Lower lobe of right lung (tissue), 2 donors: ENCODE results near the gene FBXO24. TPM values are rescaled to one million over a fixed set of nuclear protein-coding genes. Genes with fewer than 3 reads are reported as not detected.

Source experiments
- ATAC-seq, 2 donors: fragments of 200-7000 bp; cut with Tn5 transposase; one replicate each; pipeline ENCODE4 v1.9.1; 2020 to 2022; ENCODE audit warnings: mild to moderate bottlenecking in 2 of 2, moderate library complexity in 2 of 2
- DNase-seq: peaks from one replicate; pipeline ENCODE4 v3.0.0-alpha.2; 2020
- H3K27ac ChIP-seq: fragments of 200-600 bp; one replicate; pipeline ENCODE4 v1.8.0; 2022
- H3K27me3 ChIP-seq: fragments of 200-600 bp; one replicate; pipeline ENCODE4 v1.8.0; 2022; ENCODE audit warnings: low read depth
- H3K36me3 ChIP-seq: fragments of 200-600 bp; one replicate; pipeline ENCODE4 v1.8.0; 2022; ENCODE audit warnings: mild to moderate bottlenecking
- H3K4me1 ChIP-seq: fragments of 200-600 bp; one replicate; pipeline ENCODE4 v1.8.0; 2022
- H3K4me3 ChIP-seq: fragments of 200-600 bp; one replicate; pipeline ENCODE4 v1.8.0; 2022; ENCODE audit warnings: mild to moderate bottlenecking
- H3K9me3 ChIP-seq: fragments of 200-600 bp; one replicate; pipeline ENCODE4 v1.8.0; 2022
- intact Hi-C: fragments of 100-400 bp; cut with DNase I; formaldehyde crosslinking; loops from one replicate; pipeline ENCODE4 v1.11.0; 2022
- total RNA-seq: library from RNA; stranded (reverse); fragmentation: NEBNext Ultra II Directional; extraction: Animal tissue kit (Norgen Biotek cat#: 25700); gene quantifications from one replicate; pipeline ENCODE4 v1.2.1, GENCODE V29; 2021
- TF ChIP-seq, protein P1 (sequence below): fragments of 200-600 bp; IDR thresholded peaks from one replicate; pipeline ENCODE4 v1.8.0; 2022; ENCODE audit warnings: antibody characterized with exemption, mild to moderate bottlenecking
- donor health status: DM: no; HTN: yes; CAD: no; lungs with severe emphysema.

Gene FBXO24
- total RNA-seq, 1 donor from 2014 or later: 0.74 TPM

DNA sequence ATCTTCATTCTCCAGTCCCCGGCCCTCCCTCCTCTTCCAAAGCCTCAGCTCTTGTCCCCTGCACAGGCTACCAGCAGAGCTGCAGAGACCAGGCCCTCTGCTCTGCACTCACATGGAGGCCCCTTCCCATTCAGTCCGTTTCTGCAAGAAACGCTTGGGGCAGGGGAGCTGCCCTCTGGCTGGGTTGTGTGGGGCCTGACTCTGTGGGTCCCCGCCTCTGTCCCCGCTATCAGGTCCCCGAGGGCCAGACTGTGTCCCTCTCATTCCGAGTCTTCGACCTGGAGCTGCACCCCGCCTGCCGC lies 17.5 kb downstream of the FBXO24 start:
- peak overlapping the region; percentile 71 for H3K4me3 ChIP-seq
- H3K9me3 ChIP-seq: no peaks in the 10 kb centered on the region
- DNase-seq (no peak), ATAC-seq (peak in 1 of 2 donors; percentile 1)
- H3K27me3 ChIP-seq: no peaks in the 10 kb centered on the region
- H3K36me3 ChIP-seq: no peaks in the 10 kb centered on the region
- H3K27ac ChIP-seq: peak overlapping the region; percentile 51
- intact Hi-C loops: no loop called here
- H3K4me1 ChIP-seq: peaks cover 13% of the 10 kb centered on the region
- TF ChIP-seq, protein P1, sequence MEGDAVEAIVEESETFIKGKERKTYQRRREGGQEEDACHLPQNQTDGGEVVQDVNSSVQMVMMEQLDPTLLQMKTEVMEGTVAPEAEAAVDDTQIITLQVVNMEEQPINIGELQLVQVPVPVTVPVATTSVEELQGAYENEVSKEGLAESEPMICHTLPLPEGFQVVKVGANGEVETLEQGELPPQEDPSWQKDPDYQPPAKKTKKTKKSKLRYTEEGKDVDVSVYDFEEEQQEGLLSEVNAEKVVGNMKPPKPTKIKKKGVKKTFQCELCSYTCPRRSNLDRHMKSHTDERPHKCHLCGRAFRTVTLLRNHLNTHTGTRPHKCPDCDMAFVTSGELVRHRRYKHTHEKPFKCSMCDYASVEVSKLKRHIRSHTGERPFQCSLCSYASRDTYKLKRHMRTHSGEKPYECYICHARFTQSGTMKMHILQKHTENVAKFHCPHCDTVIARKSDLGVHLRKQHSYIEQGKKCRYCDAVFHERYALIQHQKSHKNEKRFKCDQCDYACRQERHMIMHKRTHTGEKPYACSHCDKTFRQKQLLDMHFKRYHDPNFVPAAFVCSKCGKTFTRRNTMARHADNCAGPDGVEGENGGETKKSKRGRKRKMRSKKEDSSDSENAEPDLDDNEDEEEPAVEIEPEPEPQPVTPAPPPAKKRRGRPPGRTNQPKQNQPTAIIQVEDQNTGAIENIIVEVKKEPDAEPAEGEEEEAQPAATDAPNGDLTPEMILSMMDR: no peak

DNA sequence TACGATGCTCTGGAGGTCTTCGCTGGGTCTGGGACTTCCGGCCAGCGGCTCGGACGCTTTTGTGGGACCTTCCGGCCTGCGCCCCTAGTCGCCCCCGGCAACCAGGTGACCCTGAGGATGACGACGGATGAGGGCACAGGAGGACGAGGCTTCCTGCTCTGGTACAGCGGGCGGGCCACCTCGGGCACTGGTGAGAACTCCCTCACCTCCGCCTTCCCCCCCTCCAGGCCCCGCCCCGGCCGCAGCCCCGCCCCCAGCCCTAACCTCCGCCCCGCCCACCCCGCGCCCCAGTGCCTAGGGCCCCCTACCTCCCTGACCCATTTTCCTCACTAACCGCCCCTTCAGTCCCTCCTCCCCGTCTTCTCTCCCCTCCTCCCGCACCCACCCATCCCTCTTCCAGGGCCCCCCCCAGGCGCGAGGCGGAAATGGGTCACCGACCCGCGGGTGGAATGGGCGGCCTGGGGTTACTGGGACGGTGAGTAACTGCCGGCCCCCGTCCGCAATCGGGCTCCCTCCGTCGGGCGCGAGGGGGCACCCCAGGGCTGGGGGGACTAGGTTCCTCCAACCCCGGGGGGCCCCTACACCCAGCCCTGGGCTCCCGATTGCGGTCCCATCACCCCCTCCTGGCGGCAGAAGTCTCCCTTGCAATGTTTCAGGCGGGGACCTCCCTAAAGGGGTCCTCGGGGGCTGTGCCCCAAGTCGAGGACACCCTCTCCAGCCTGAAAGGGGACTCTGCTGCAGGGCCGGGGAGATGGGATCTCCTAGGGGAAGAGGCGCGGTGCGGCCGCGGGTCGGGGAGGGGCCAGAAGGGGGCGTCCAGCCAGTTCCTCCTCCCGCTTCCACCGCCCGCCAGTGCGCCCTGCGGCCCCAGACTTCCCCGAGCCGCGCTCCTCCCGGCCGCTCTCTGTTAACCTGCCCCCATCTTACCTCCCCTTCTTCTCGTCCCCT lies 18.2 kb downstream of the FBXO24 start:
- Histone ChIP-seq H3K4me1 (peaks cover 13% of the 10 kb centered on the region), H3K27ac (peak overlapping the region; percentile 51), H3K9me3 (no peaks in the 10 kb centered on the region), H3K4me3 (peak overlapping the region; percentile 71), H3K36me3 (no peaks in the 10 kb centered on the region), H3K27me3 (no peaks in the 10 kb centered on the region)
- ATAC-seq: peak; percentile 87
- TF ChIP-seq, protein P1: peak; percentile 39
- DNase-seq: peak; percentile 85
- intact Hi-C loops: no loop called here

DNA sequence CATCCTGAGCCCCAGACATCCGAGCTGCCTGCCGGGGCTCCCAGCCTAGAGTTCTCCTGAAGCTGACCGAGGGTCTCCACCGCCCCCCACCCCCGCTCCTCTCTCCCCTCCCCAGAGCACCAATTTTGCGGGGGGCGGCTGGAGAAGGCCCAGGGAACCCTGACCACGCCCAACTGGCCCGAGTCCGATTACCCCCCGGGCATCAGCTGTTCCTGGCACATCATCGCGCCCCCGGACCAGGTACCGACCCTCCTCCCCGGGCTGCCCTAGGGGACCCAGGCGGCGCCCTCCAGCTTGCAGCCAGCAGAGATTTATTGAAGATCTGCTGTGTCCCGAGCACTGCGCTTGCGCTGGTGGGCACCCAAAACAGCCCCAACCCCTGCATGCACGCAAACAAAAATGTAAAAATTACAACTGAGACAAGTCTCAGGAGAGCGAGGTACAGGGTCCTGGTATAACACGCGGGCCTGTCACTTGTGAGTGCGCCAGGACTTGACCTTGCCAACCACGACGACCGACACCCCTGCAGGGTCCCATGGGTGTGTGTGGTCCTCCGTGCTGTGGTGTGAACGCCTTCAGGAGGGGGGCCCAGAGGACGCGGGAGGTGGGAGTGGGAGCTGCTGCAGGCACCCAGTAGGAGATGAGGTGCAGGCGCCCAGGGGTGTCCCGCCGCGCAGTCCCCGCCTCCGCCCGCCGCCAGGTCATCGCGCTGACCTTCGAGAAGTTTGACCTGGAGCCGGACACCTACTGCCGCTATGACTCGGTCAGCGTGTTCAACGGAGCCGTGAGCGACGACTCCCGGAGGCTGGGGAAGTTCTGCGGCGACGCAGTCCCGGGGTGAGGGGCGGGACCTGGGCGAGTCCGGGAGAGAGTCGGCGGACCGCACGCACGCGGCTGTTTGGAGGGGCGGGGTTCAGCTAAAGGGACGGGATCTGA lies 19.1 kb downstream of the FBXO24 start:
- Histone ChIP-seq H3K27me3 (no peaks in the 10 kb centered on the region), H3K9me3 (no peaks in the 10 kb centered on the region), H3K36me3 (no peaks in the 10 kb centered on the region), H3K27ac (peak overlapping the region; percentile 51), H3K4me3 (peak overlapping the region; percentile 71), H3K4me1 (peaks cover 13% of the 10 kb centered on the region)
- intact Hi-C loops: no loop called here
- TF ChIP-seq, protein P1: no peak
- DNase-seq (peak; percentile 75), ATAC-seq (peak; percentile 44 to 54)

DNA sequence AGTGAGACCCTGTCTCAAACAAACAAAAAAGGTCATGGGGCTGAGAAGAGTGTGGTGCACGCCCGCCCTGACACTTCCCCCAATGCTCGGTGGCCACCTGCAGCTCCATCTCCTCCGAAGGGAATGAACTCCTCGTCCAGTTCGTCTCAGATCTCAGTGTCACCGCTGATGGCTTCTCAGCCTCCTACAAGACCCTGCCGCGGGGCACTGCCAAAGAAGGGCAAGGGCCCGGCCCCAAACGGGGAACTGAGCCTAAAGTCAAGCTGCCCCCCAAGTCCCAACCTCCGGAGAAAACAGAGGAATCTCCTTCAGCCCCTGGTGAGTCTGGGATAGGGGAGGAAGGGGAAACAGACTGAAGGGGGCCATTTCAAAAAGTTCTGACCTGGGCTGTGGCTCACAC lies 20.2 kb downstream of the FBXO24 start:
- no peak overlapping the region for H3K4me3 ChIP-seq
- H3K27ac ChIP-seq: no peak overlapping the region
- DNase-seq: no peak
- TF ChIP-seq, protein P1: no peak
- H3K27me3 ChIP-seq: no peaks in the 10 kb centered on the region
- H3K36me3 ChIP-seq: no peaks in the 10 kb centered on the region
- no peak for ATAC-seq
- intact Hi-C loops: no loop called here
- H3K9me3 ChIP-seq: no peaks in the 10 kb centered on the region
- H3K4me1 ChIP-seq: peaks cover 13% of the 10 kb centered on the region

DNA sequence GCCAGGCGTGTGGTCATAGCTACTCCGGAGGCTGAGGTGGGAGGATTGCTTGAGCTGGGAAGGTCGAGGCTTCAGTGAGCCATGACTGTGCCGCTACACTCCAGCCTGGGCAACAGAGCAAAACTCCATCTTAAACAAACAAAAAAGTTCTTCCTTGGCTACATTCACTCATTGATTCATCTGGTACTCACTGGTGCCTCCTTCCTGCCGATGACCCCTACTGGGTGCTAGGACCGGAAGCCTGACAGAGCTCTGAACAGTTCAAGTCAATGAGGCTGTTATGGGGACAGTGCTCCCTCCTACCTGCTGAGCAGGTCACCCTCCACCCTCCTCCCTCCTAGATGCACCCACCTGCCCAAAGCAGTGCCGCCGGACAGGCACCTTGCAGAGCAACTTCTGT lies 21.0 kb downstream of the FBXO24 start:
- Histone ChIP-seq H3K27ac (no peak overlapping the region), H3K9me3 (no peaks in the 10 kb centered on the region), H3K36me3 (no peaks in the 10 kb centered on the region), H3K4me3 (no peak overlapping the region), H3K27me3 (no peaks in the 10 kb centered on the region), H3K4me1 (peaks cover 13% of the 10 kb centered on the region)
- TF ChIP-seq, protein P1: no peak
- ATAC-seq (no peak), DNase-seq (no peak)
- intact Hi-C loops: no loop called here
